Peyer's patch (tissue), 4 donors: ENCODE data around the gene TUBG2.

Experiments used
- POLR2A ChIP-seq, 2 donors: fragments of 450-650 bp; IDR thresholded peaks; one replicate each; pipeline ENCODE4 v1.5.1; 2017; ENCODE audit warnings: antibody characterized with exemption in 2 of 2, mild to moderate bottlenecking in 2 of 2, moderate library complexity in 2 of 2
- TF ChIP-seq, protein P1 (sequence below), 6 experiments: fragments of 450-650 bp in 4 of 6; fragments of 200-600 bp in 2 of 6; sonication (generic) in 1 of 6; IDR thresholded peaks; one replicate each; pipeline ENCODE4 v1.5.1; 2017 to 2019; ENCODE audit warnings: antibody characterized with exemption in 6 of 6, mild to moderate bottlenecking in 3 of 6, moderate library complexity in 1 of 6

DNA sequence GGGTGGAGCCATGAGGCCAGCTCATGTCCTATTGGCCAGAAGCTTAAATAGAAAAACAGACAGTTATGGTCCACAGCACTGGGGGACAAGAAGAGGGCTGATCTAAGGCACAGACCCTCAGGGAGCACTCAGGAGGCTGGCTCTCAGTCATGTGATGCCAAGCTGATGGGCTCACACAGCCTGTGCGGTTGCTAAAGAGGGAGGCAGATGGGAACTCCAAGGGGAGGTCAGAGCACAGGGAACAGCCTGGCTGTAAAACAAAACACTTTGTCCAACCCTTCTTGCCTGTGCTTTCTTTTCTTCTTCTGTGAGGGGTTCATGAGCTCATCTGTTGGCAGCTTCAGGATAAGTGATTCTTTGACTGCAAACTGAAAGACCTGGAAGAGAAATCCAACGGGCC is 50.5 kb downstream of the TUBG2 start:
- TF ChIP-seq, protein P1, sequence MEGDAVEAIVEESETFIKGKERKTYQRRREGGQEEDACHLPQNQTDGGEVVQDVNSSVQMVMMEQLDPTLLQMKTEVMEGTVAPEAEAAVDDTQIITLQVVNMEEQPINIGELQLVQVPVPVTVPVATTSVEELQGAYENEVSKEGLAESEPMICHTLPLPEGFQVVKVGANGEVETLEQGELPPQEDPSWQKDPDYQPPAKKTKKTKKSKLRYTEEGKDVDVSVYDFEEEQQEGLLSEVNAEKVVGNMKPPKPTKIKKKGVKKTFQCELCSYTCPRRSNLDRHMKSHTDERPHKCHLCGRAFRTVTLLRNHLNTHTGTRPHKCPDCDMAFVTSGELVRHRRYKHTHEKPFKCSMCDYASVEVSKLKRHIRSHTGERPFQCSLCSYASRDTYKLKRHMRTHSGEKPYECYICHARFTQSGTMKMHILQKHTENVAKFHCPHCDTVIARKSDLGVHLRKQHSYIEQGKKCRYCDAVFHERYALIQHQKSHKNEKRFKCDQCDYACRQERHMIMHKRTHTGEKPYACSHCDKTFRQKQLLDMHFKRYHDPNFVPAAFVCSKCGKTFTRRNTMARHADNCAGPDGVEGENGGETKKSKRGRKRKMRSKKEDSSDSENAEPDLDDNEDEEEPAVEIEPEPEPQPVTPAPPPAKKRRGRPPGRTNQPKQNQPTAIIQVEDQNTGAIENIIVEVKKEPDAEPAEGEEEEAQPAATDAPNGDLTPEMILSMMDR (IDR thresholded peaks at IDR 0.05), result no peak
- no peak for TF ChIP-seq POLR2A (IDR thresholded peaks at IDR 0.05)
